Panc1 (cell line): ENCODE data around the gene AFF2. TPM values are rescaled to one million over a fixed set of nuclear protein-coding genes. Genes with fewer than 3 reads are reported as not detected.

Experiments
- ATAC-seq: fragments of 200-7000 bp; cut with Tn5 transposase; 2 replicates; pipeline ENCODE4 v1.9.1; 2020; ENCODE audit warnings: mild to moderate bottlenecking, moderate library complexity
- BruUV-seq: library from RNA; stranded (reverse); fragments of 400-500 nt; replicated peaks from 2 replicates; lab custom pipeline; 2021; lab: Mats Ljungman, UMichigan
- CTCF ChIA-PET: fragments of 300-600 bp; sonication (Branson Sonifier 250); formaldehyde crosslinking; loops from one replicate; lab custom pipeline; 2022; ENCODE audit warnings: antibody characterized with exemption; lab: Charles Lee
- POLR2A ChIA-PET: fragments of 300-600 bp; sonication (Branson Sonifier 250); formaldehyde crosslinking; loops from one replicate; lab custom pipeline; 2022; ENCODE audit warnings: antibody characterized with exemption; lab: Charles Lee
- DNase-seq: peaks from one replicate; pipeline ENCODE4 v3.0.0-alpha.2; 2010; ENCODE audit warnings: low read depth, low spot score
- H3K27ac ChIP-seq: 2 replicates; pipeline ENCODE4 v1.5.1; 2011; ENCODE audit warnings: mild to moderate bottlenecking, low read length, inconsistent platforms
- H3K27me3 ChIP-seq: fragments of 200-500 bp; sonication (Bioruptor generic); 2 replicates; pipeline ENCODE4 v1.6.0; 2014; ENCODE audit warnings: low read length, inconsistent platforms; ENCODE audit not compliant: control insufficient read depth, insufficient read depth
- H3K36me3 ChIP-seq: fragments of 200-500 bp; sonication (Bioruptor generic); 2 replicates; pipeline ENCODE4 v1.5.1; 2014; ENCODE audit warnings: inconsistent platforms, mild to moderate bottlenecking, low read length, moderate library complexity; ENCODE audit not compliant: control insufficient read depth, insufficient read depth
- H3K4me1 ChIP-seq: 2 replicates; pipeline ENCODE4 v1.5.1; 2011; ENCODE audit warnings: inconsistent platforms, mild to moderate bottlenecking, low read length, moderate library complexity; ENCODE audit not compliant: control insufficient read depth, insufficient read depth
- H3K4me3 ChIP-seq, 2 experiments: 2 replicates each; pipeline ENCODE4 v1.5.1; 2011 to 2012; ENCODE audit warnings: low read depth in 2 of 2, low read length in 2 of 2, mild to moderate bottlenecking in 2 of 2, inconsistent platforms in 1 of 2, moderate library complexity in 1 of 2
- H3K9me3 ChIP-seq: fragments of 200-500 bp; sonication (Bioruptor generic); 2 replicates; pipeline ENCODE4 v1.5.1; 2014; ENCODE audit warnings: low read depth, mild to moderate bottlenecking, inconsistent platforms, low read length, moderate library complexity; ENCODE audit not compliant: control insufficient read depth, insufficient read depth
- CTCF ChIP-seq: fragments of 450-650 bp; IDR thresholded peaks from 2 replicates; pipeline ENCODE4 v1.5.1; 2017; ENCODE audit warnings: mild to moderate bottlenecking
- POLR2AphosphoS5 ChIP-seq: IDR thresholded peaks from 2 replicates; pipeline ENCODE4 v1.6.1; 2012; ENCODE audit warnings: mild to moderate bottlenecking, low read depth, low read length, moderate library complexity
- REST ChIP-seq, 2 experiments: IDR thresholded peaks; 2 replicates each; pipeline ENCODE4 v1.6.1; 2011 to 2012; ENCODE audit warnings: low read depth in 2 of 2, control low read depth in 1 of 2, low read length in 1 of 2, mild to moderate bottlenecking in 1 of 2, moderate library complexity in 1 of 2; ENCODE audit not compliant: insufficient read depth in 1 of 2
- SIN3A ChIP-seq: IDR thresholded peaks from 2 replicates; pipeline ENCODE4 v1.6.1; 2012; ENCODE audit warnings: low read depth, mild to moderate bottlenecking, low read length, moderate library complexity, borderline replicate concordance; ENCODE audit not compliant: insufficient read depth
- TCF7L2 ChIP-seq: IDR thresholded peaks from 2 replicates; pipeline ENCODE4 v1.6.1; 2011; ENCODE audit warnings: mild to moderate bottlenecking, low read depth, low read length, inconsistent platforms
- in situ Hi-C: cut with HindIII; loops from 2 replicates; pipeline ENCODE4 v1.10.0; 2016; ENCODE audit warnings: low sequenced_read_pairs, low pct_unique_long_range_greater_than_20kb
- intact Hi-C: fragments of 100-400 bp; cut with micrococcal nuclease; formaldehyde crosslinking; loops from one replicate; pipeline ENCODE4 v1.10.0; 2022; ENCODE audit not compliant: unreplicated experiment
- total RNA-seq: library from RNA; stranded (reverse); gene quantifications from one replicate; pipeline ENCODE4 v1.2.1, GENCODE V29; 2021; ENCODE audit not compliant: unreplicated experiment

Gene AFF2
- total RNA-seq, 1 experiment from 2014 or later = 0.05 TPM

- H3K27me3 ChIP-seq = no peaks in the 10 kb centered on the region
- BruUV-seq = no TSS peak
- ChIA-PET POLR2A (no interaction called here), CTCF (no interaction called here)
- in situ Hi-C loops = no loop called here
- no peak for ATAC-seq
- intact Hi-C loops = no loop called here
- H3K4me3 ChIP-seq = no peak overlapping the region
- TF ChIP-seq REST (IDR thresholded peaks at IDR 0.05; ENCODE audit: insufficient read depth in 1 of 2, low read depth in 2 of 2, low read length in 1 of 2) (no peak), CTCF (no peak), POLR2AphosphoS5 (no peak), SIN3A (no peak), TCF7L2 (no peak)
- H3K36me3 ChIP-seq = no peaks in the 10 kb centered on the region
- H3K9me3 ChIP-seq = no peaks in the 10 kb centered on the region
- no peak overlapping the region for H3K27ac ChIP-seq
- no peaks in the 10 kb centered on the region for H3K4me1 ChIP-seq
- no peak for DNase-seq
Observed at GRCh38 chrX:148536961-148537360, 36.5 kb downstream of the AFF2 start.

- TF ChIP-seq REST (IDR thresholded peaks at IDR 0.05; ENCODE audit: insufficient read depth in 1 of 2, low read depth in 2 of 2, low read length in 1 of 2) (no peak), POLR2AphosphoS5 (no peak), CTCF (no peak), TCF7L2 (no peak), SIN3A (no peak)
- in situ Hi-C loops = no loop called here
- intact Hi-C loops = no loop called here
- Histone ChIP-seq H3K4me3 (no peak overlapping the region), H3K4me1 (no peaks in the 10 kb centered on the region), H3K36me3 (no peaks in the 10 kb centered on the region), H3K9me3 (no peaks in the 10 kb centered on the region), H3K27me3 (no peaks in the 10 kb centered on the region), H3K27ac (no peak overlapping the region)
- BruUV-seq = no TSS peak
- ChIA-PET CTCF (no interaction called here), POLR2A (no interaction called here)
- ATAC-seq (no peak), DNase-seq (no peak)
Observed at GRCh38 chrX:148537556-148538182, 37.3 kb downstream of the AFF2 start.
